ENCODE measurements around the gene SHISA9. TPM values are rescaled to one million over a fixed set of nuclear protein-coding genes. Genes with fewer than 3 reads are reported as not detected.

The SHISA9 gene
- total and polyA plus RNA-seq, 4 donors: under 0.01 to 0.08 (median 0.07) TPM; not detected in 1

- WGBS: 88% methylated on average over 3 of the region's 3 CpGs
These were observed 179.1 kb downstream of the SHISA9 start for GRCh38 chr16:13080531-13080930.

GRCh38 chr16:13081825-13082331, 180.5 kb downstream of the SHISA9 start:
- TF ChIP-seq ZBTB33 (IDR thresholded peaks at IDR 0.05) (no peak), ATF3 (IDR thresholded peaks at IDR 0.05) (no peak), RAD21 (IDR thresholded peaks at IDR 0.05) (no peak), EGR1 (IDR thresholded peaks at IDR 0.05; ENCODE audit: low read depth in 2 of 2) (no peak), GABPA (IDR thresholded peaks at IDR 0.05 in 1 of 2, conservative IDR thresholded peaks at IDR 0.05 in 1 of 2) (no peak), NR2F2 (IDR thresholded peaks at IDR 0.05) (no peak), HNF4G (IDR thresholded peaks at IDR 0.05) (no peak), HNF4A (conservative IDR thresholded peaks at IDR 0.05) (no peak), SP1 (IDR thresholded peaks at IDR 0.05) (no peak), FOXA2 (IDR thresholded peaks at IDR 0.05) (no peak), JUND (IDR thresholded peaks at IDR 0.05) (no peak)
- DNase-seq (ENCODE audit: low spot score): no peak
- WGBS: 88% methylated on average over 5 of the region's 5 CpGs

More at GRCh38 chr16:13080531-13080930, 179.1 kb downstream of the SHISA9 start:
- no peak for TF ChIP-seq HNF4A (conservative IDR thresholded peaks at IDR 0.05)
- TF ChIP-seq ATF3 (IDR thresholded peaks at IDR 0.05): no peak
- TF ChIP-seq CTCF (IDR thresholded peaks at IDR 0.05; ENCODE audit: low read depth, low read length, missing input control): no peak
- TF ChIP-seq SP1 (IDR thresholded peaks at IDR 0.05): no peak
- TF ChIP-seq TAF1 (conservative IDR thresholded peaks at IDR 0.05): no peak
- TF ChIP-seq MAX (IDR thresholded peaks at IDR 0.05): no peak
- no peak for TF ChIP-seq EGR1 (IDR thresholded peaks at IDR 0.05; ENCODE audit: low read depth in 2 of 2)
- TF ChIP-seq FOXA2 (IDR thresholded peaks at IDR 0.05): no peak
- no peak for TF ChIP-seq FOXA1 (IDR thresholded peaks at IDR 0.05)
- no peak for TF ChIP-seq JUND (IDR thresholded peaks at IDR 0.05)
- no peak for TF ChIP-seq ZBTB33 (IDR thresholded peaks at IDR 0.05)
- TF ChIP-seq YY1 (IDR thresholded peaks at IDR 0.05): no peak
- TF ChIP-seq RAD21 (IDR thresholded peaks at IDR 0.05): no peak
- TF ChIP-seq HNF4G (IDR thresholded peaks at IDR 0.05): no peak
- no peak for TF ChIP-seq RXRA (IDR thresholded peaks at IDR 0.05)
- Histone ChIP-seq H3K4me1 (ENCODE audit: control insufficient read depth in 4 of 4, insufficient read depth in 4 of 4, low read length in 3 of 4) (peaks cover 0 to 15% (median 13%) of the 10 kb centered on the region in 4 donors), H3K4me3 (ENCODE audit: low read depth in 1 of 3, low read length in 3 of 3) (no peak overlapping the region), H3K9ac (ENCODE audit: low read depth in 1 of 2, low read length in 2 of 2) (no peak overlapping the region), H3K27me3 (ENCODE audit: control insufficient read depth in 4 of 4, insufficient read depth in 4 of 4, low read length in 3 of 4) (no peaks in the 10 kb centered on the region), H3K36me3 (ENCODE audit: control insufficient read depth in 4 of 4, insufficient read depth in 3 of 4, low read depth in 1 of 4, low read length in 3 of 4) (no peaks in the 10 kb centered on the region), H3K9me3 (ENCODE audit: control insufficient read depth in 4 of 4, low read length in 3 of 4) (no peaks in the 10 kb centered on the region), H3K27ac (ENCODE audit: low read depth in 1 of 2, low read length in 2 of 2) (no peak overlapping the region)
- DNase-seq (ENCODE audit: low spot score): no peak

More at GRCh38 chr16:13081825-13082331, 180.5 kb downstream of the SHISA9 start:
- no peaks in the 10 kb centered on the region for H3K27me3 ChIP-seq (ENCODE audit: control insufficient read depth in 4 of 4, insufficient read depth in 4 of 4, low read length in 3 of 4)
- H3K4me1 ChIP-seq (ENCODE audit: control insufficient read depth in 4 of 4, insufficient read depth in 4 of 4, low read length in 3 of 4): peaks cover 0 to 13% (median 13%) of the 10 kb centered on the region in 4 donors
- no peak overlapping the region for H3K9ac ChIP-seq (ENCODE audit: low read depth in 1 of 2, low read length in 2 of 2)
- H3K27ac ChIP-seq (ENCODE audit: low read depth in 1 of 2, low read length in 2 of 2): no peak overlapping the region
- no peaks in the 10 kb centered on the region for H3K9me3 ChIP-seq (ENCODE audit: control insufficient read depth in 4 of 4, low read length in 3 of 4)
- no peak overlapping the region for H3K4me3 ChIP-seq (ENCODE audit: low read depth in 1 of 3, low read length in 3 of 3)
- no peaks in the 10 kb centered on the region for H3K36me3 ChIP-seq (ENCODE audit: control insufficient read depth in 4 of 4, insufficient read depth in 3 of 4, low read depth in 1 of 4, low read length in 3 of 4)
